SK-N-SH treated with all-trans-retinoic acid at 6 μM for 48 hours (cell line): ENCODE data around the gene NRXN2.

Experiments used
- ATAC-seq: fragments of 200-7000 bp; cut with Tn5 transposase; 3 replicates; pipeline ENCODE4 v1.9.1; 2020; ENCODE audit warnings: mild to moderate bottlenecking, moderate library complexity
- ARNTL ChIP-seq: fragments of 450-650 bp; formaldehyde crosslinking; IDR thresholded peaks from 2 replicates; pipeline ENCODE4 v1.5.0; 2020; ENCODE audit warnings: low read depth, mild to moderate bottlenecking, moderate library complexity, borderline replicate concordance
- CSDC2 ChIP-seq: fragments of 250-450 bp; sonication (Bioruptor Pico); IDR thresholded peaks from 2 replicates; pipeline ENCODE4 v1.5.0; 2020; ENCODE audit warnings: mild to moderate bottlenecking, moderate library complexity
- CSRNP3 ChIP-seq: fragments of 250-450 bp; sonication (Bioruptor Pico); IDR thresholded peaks from 2 replicates; pipeline ENCODE4 v1.5.1; 2021; ENCODE audit warnings: mild to moderate bottlenecking, moderate library complexity
- ESRRG ChIP-seq: fragments of 250-450 bp; sonication (Bioruptor Pico); IDR thresholded peaks from 2 replicates; pipeline ENCODE4 v1.6.1; 2021; ENCODE audit warnings: mild to moderate bottlenecking
- GLIS3 ChIP-seq: fragments of 250-450 bp; sonication (Bioruptor Pico); IDR thresholded peaks from 2 replicates; pipeline ENCODE4 v1.5.0; 2020; ENCODE audit warnings: mild to moderate bottlenecking, moderate library complexity
- ISL1 ChIP-seq: fragments of 250-450 bp; sonication (Bioruptor Pico); IDR thresholded peaks from 2 replicates; pipeline ENCODE4 v2.1.2; 2022; ENCODE audit warnings: mild to moderate bottlenecking, moderate library complexity
- OSR1 ChIP-seq: fragments of 250-450 bp; sonication (Bioruptor Pico); IDR thresholded peaks from 2 replicates; pipeline ENCODE4 v1.8.0; 2022; ENCODE audit warnings: moderate library complexity, mild to moderate bottlenecking, inconsistent platforms
- PPARA ChIP-seq: fragments of 250-450 bp; sonication (Bioruptor Pico); IDR thresholded peaks from 2 replicates; pipeline ENCODE4 v1.5.0; 2020; ENCODE audit warnings: mild to moderate bottlenecking, borderline replicate concordance
- RARB ChIP-seq: fragments of 250-450 bp; sonication (Bioruptor Pico); IDR thresholded peaks from 2 replicates; pipeline ENCODE4 v1.8.0; 2021; ENCODE audit warnings: mild to moderate bottlenecking, moderate library complexity
- SNAI2 ChIP-seq: fragments of 250-450 bp; sonication (Bioruptor Pico); IDR thresholded peaks from 2 replicates; pipeline ENCODE4 v1.5.0; 2020; ENCODE audit warnings: mild to moderate bottlenecking, moderate library complexity
- TCF4 ChIP-seq: fragments of 250-450 bp; sonication (Bioruptor Pico); IDR thresholded peaks from 2 replicates; pipeline ENCODE4 v1.8.0; 2021; ENCODE audit warnings: mild to moderate bottlenecking, moderate library complexity, borderline replicate concordance
- TOX ChIP-seq: fragments of 250-450 bp; sonication (Bioruptor Pico); IDR thresholded peaks from 2 replicates; pipeline ENCODE4 v1.8.0; 2021; ENCODE audit warnings: mild to moderate bottlenecking, moderate library complexity, borderline replicate concordance
- ZC3H10 ChIP-seq: fragments of 250-450 bp; sonication (Bioruptor Pico); IDR thresholded peaks from 2 replicates; pipeline ENCODE4 v1.5.1; 2021; ENCODE audit warnings: mild to moderate bottlenecking, moderate library complexity
- ZFP3 ChIP-seq: fragments of 250-450 bp; sonication (Bioruptor Pico); IDR thresholded peaks from 2 replicates; pipeline ENCODE4 v1.5.0; 2020; ENCODE audit warnings: mild to moderate bottlenecking, moderate library complexity
- ZNF565 ChIP-seq: fragments of 450-650 bp; formaldehyde crosslinking; conservative IDR thresholded peaks from 2 replicates; pipeline ENCODE4 v1.5.0; 2020; ENCODE audit warnings: low read depth, mild to moderate bottlenecking, moderate library complexity
- ZNF70 ChIP-seq: fragments of 450-650 bp; formaldehyde crosslinking; IDR thresholded peaks from 2 replicates; pipeline ENCODE4 v1.5.0; 2020; ENCODE audit warnings: mild to moderate bottlenecking, moderate library complexity
- ZNF8 ChIP-seq: fragments of 450-650 bp; formaldehyde crosslinking; IDR thresholded peaks from 2 replicates; pipeline ENCODE4 v1.5.0; 2020; ENCODE audit warnings: mild to moderate bottlenecking, moderate library complexity
- TF ChIP-seq, protein P1 (sequence below): fragments of 250-450 bp; sonication (Bioruptor Pico); IDR thresholded peaks from 2 replicates; pipeline ENCODE4 v1.8.0; 2021; ENCODE audit warnings: low read depth, mild to moderate bottlenecking, moderate library complexity, borderline replicate concordance
- TF ChIP-seq, protein P2 (sequence below): fragments of 250-450 bp; sonication (Bioruptor Pico); IDR thresholded peaks from 2 replicates; pipeline ENCODE4 v1.5.0; 2020; ENCODE audit warnings: mild to moderate bottlenecking, moderate library complexity
- TF ChIP-seq, protein P3 (sequence below): fragments of 250-450 bp; sonication (Bioruptor Pico); IDR thresholded peaks from 2 replicates; pipeline ENCODE4 v1.5.1; 2020; ENCODE audit warnings: low read depth, mild to moderate bottlenecking, moderate library complexity

The NRXN2 gene

DNA sequence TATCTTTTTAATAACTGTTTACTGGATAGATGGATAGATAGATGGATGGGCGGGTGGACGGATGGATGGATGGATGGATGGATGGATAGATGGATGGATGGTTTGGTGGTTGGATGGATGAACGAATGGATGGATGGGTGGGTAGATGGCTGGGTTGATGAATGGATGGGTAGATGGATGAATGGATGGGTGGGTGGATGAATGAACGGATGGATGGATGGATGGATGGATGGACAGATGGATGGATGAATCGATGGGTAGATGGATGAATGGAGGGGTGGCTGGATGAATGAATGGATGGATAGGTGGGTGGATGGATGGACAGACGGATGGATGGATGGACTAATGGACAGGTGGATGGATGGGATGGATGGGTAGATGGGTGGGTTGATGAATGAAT is 145.8 kb downstream of the NRXN2 start (continued):
- TF ChIP-seq, protein P1, sequence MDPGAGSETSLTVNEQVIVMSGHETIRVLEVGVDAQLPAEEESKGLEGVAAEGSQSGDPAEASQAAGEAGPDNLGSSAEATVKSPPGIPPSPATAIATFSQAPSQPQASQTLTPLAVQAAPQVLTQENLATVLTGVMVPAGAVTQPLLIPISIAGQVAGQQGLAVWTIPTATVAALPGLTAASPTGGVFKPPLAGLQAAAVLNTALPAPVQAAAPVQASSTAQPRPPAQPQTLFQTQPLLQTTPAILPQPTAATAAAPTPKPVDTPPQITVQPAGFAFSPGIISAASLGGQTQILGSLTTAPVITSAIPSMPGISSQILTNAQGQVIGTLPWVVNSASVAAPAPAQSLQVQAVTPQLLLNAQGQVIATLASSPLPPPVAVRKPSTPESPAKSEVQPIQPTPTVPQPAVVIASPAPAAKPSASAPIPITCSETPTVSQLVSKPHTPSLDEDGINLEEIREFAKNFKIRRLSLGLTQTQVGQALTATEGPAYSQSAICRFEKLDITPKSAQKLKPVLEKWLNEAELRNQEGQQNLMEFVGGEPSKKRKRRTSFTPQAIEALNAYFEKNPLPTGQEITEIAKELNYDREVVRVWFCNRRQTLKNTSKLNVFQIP (CRISPR knock-in tag): no peak
- TF ChIP-seq CSDC2 (CRISPR knock-in tag) (no peak), TOX (CRISPR knock-in tag) (no peak)
- TF ChIP-seq, all 23 proteins: peak for 0

DNA sequence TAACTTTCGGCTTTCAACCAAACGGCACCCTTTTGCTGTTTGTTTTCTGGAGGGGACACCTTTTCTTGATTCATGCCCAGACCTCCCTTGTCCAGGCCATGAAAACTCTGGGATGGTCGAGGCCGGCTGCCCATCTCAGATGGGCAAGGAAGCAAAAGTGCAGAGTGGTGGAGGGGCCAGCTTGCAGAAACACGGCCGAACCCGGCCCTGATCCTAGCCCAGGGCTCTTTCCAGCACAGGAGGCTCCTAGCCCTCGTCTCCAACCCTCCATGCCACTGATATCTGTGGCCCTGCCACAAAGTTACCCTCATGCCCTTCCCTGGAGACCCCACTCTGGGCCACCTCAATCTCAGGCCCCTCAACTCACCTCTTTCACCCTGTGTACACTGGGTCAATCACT is 150.9 kb downstream of the NRXN2 start:
- TF ChIP-seq ZFP3 (CRISPR knock-in tag) (no peak), ARNTL (CRISPR knock-in tag) (no peak), ISL1 (CRISPR knock-in tag) (no peak), TOX (CRISPR knock-in tag) (no peak)
- no peak for ATAC-seq

GRCh38 chr11:64571410-64572091 is 151.4 kb downstream of the NRXN2 start:
- no peak for ATAC-seq
- TF ChIP-seq TOX (CRISPR knock-in tag) (no peak), CSRNP3 (CRISPR knock-in tag) (no peak), ZFP3 (CRISPR knock-in tag) (no peak), PPARA (no peak), CSDC2 (CRISPR knock-in tag) (no peak), ESRRG (no peak), ZNF70 (no peak), ZNF565 (no peak), OSR1 (CRISPR knock-in tag) (no peak), ISL1 (CRISPR knock-in tag) (no peak), GLIS3 (CRISPR knock-in tag) (no peak), ZC3H10 (CRISPR knock-in tag) (no peak), ZNF8 (CRISPR knock-in tag) (no peak), SNAI2 (CRISPR knock-in tag) (no peak)
- TF ChIP-seq, protein P1 (CRISPR knock-in tag): no peak
- TF ChIP-seq, protein P2, sequence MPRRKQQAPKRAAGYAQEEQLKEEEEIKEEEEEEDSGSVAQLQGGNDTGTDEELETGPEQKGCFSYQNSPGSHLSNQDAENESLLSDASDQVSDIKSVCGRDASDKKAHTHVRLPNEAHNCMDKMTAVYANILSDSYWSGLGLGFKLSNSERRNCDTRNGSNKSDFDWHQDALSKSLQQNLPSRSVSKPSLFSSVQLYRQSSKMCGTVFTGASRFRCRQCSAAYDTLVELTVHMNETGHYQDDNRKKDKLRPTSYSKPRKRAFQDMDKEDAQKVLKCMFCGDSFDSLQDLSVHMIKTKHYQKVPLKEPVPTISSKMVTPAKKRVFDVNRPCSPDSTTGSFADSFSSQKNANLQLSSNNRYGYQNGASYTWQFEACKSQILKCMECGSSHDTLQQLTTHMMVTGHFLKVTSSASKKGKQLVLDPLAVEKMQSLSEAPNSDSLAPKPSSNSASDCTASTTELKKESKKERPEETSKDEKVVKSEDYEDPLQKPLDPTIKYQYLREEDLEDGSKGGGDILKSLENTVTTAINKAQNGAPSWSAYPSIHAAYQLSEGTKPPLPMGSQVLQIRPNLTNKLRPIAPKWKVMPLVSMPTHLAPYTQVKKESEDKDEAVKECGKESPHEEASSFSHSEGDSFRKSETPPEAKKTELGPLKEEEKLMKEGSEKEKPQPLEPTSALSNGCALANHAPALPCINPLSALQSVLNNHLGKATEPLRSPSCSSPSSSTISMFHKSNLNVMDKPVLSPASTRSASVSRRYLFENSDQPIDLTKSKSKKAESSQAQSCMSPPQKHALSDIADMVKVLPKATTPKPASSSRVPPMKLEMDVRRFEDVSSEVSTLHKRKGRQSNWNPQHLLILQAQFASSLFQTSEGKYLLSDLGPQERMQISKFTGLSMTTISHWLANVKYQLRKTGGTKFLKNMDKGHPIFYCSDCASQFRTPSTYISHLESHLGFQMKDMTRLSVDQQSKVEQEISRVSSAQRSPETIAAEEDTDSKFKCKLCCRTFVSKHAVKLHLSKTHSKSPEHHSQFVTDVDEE (CRISPR knock-in tag): no peak
- TF ChIP-seq, protein P3, sequence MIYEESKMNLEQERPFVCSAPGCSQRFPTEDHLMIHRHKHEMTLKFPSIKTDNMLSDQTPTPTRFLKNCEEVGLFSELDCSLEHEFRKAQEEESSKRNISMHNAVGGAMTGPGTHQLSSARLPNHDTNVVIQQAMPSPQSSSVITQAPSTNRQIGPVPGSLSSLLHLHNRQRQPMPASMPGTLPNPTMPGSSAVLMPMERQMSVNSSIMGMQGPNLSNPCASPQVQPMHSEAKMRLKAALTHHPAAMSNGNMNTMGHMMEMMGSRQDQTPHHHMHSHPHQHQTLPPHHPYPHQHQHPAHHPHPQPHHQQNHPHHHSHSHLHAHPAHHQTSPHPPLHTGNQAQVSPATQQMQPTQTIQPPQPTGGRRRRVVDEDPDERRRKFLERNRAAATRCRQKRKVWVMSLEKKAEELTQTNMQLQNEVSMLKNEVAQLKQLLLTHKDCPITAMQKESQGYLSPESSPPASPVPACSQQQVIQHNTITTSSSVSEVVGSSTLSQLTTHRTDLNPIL (CRISPR knock-in tag): no peak

DNA sequence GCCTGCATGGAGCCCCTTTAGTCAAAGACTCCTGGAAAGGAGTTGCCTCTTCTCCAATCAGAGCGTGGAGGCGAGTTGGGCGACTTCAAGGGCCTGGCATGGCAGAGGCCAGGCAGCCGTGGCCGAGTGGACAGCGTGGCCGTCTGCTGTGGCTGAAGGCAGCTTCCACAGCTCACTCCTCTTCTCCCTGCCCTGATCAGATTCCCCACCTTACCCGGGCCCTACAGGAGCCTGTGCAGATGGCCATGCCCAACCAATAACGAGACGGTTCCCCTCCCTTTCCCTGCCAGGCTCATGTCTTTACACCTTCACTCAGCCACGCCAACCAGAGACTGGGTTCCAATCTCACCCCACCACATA is 152.0 kb downstream of the NRXN2 start:
- ATAC-seq: no peak
- TF ChIP-seq ARNTL (CRISPR knock-in tag) (no peak), ZNF8 (CRISPR knock-in tag) (no peak), TOX (CRISPR knock-in tag) (no peak), ISL1 (CRISPR knock-in tag) (no peak), PPARA (no peak), TCF4 (no peak), ZNF70 (no peak), SNAI2 (CRISPR knock-in tag) (no peak), CSRNP3 (CRISPR knock-in tag) (no peak), RARB (no peak), ZC3H10 (CRISPR knock-in tag) (no peak), ZFP3 (CRISPR knock-in tag) (no peak), GLIS3 (CRISPR knock-in tag) (no peak), OSR1 (CRISPR knock-in tag) (no peak), CSDC2 (CRISPR knock-in tag) (no peak)
- TF ChIP-seq, protein P3 (CRISPR knock-in tag): no peak
- TF ChIP-seq, protein P1 (CRISPR knock-in tag): no peak
